Measurements from ENCODE around the gene MAGEB17.
"Not testable (repeated sequence)": the region's sequence is repeated elsewhere in the genome, so short reads cannot be mapped to it uniquely, and the experiment has no call there.

MAGEB17 gene

DNA sequence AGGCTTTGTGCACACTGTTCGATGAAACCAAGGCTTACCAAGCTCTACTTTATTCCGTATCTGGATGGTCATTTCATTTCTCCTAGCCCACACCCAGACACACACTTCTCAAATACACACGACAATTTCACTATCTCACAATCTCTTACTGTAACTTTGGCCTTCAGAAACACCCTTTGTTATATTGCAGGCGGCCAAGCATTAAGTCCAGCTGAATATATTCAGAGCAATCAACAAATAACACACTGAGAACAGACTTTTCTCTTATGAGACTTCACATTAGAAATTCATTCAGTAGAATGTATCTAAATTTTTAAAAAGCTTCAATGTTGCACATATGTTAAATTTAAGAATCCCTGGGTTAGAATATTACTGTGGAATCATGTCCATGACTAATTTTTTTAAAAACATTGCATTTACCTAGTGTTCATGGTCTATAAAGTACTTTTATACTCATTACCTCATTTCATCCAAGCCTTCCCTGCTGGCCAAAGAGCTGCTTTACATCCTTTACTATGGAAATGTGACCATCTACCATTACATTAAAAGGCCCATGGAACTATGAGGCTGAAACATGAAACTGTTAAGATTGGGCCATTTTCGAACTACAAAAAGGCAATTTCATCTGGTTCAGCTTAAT lies 10.5 kb upstream of the MAGEB17 start:
- DNase-seq (ENCODE audit: low read depth in 2 of 3, low spot score in 1 of 3) = no peak

- DNase-seq (ENCODE audit: low read depth in 2 of 3, low spot score in 1 of 3) = no peak
These were observed 6.6 kb upstream of the MAGEB17 start for GRCh38 chrX:16160729-16161128.

GRCh38 chrX:16161173-16161572 lies 6.1 kb upstream of the MAGEB17 start:
- DNase-seq (ENCODE audit: low read depth in 2 of 3, low spot score in 1 of 3) = not testable (repeated sequence)

DNA sequence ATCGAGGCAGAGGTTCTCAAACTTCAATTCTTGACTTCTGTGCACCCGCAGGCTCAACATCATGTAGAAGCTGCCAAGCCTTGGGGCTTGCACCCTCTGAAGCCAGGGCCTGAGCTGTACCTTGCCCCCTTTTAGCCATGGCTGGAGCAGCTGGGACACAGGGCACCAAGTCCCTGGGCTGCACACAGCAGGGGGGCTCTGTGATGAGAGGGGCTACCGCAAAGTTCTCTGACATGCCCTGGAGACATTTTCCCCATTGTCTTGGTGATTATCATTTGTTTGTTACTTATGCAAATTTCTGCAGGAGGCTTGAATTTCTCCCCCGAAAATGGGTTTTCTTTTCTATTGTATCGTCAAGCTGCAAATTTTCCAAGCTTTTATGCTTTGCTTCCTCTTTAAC lies 4.9 kb upstream of the MAGEB17 start:
- DNase-seq (ENCODE audit: low read depth in 2 of 3, low spot score in 1 of 3) = no peak

DNA sequence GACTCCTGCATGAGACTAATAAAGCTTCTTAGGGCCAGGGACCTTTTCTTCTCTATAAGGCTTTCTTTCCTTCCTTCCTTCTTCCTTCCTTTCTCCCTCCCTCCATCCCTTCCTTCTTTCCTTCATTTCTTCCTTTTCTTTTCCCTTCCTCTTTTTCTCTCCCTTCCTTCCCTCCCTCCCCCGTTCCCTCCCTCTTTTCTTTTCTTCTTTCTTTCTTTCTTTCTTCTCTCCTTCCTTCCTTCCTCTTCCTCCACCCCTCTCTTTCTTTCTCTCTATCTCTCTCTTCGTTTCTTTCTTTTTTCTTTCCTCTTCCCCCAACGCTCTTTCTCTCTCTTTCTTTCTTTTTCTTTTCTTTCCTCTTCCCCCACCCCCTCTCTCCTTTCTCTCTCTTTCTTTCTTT lies 2.5 kb upstream of the MAGEB17 start:
- no peak for DNase-seq (ENCODE audit: low read depth in 2 of 3, low spot score in 1 of 3)

GRCh38 chrX:16171039-16171438 lies 3.8 kb downstream of the MAGEB17 start:
- DNase-seq (ENCODE audit: low read depth in 2 of 3, low spot score in 1 of 3) = no peak

GRCh38 chrX:16171944-16172343 lies 4.7 kb downstream of the MAGEB17 start:
- no peak for DNase-seq (ENCODE audit: low read depth in 2 of 3, low spot score in 1 of 3)

DNA sequence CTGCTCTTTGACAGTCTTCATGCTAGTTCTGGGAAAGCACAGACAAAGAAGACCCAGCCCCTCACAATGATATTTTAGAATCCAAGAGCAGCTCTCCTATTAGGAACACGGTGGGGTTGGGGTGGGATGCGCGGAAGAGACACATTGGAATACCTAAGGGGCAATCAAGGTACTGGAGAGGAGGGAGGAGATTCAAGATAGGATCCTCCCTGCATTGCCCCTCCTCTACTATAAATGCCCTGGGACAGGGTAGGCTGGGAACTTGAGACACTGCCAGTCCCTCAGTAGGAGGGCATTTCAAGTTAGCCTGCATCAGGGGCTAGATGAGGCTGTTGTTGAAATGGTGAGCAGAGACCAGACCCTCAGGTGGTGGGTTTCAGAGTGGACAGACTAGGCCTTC lies 5.1 kb downstream of the MAGEB17 start:
- no peak for DNase-seq (ENCODE audit: low read depth in 2 of 3, low spot score in 1 of 3)

GRCh38 chrX:16175329-16176061 lies 8.2 kb downstream of the MAGEB17 start:
- no peak for DNase-seq (ENCODE audit: low read depth in 2 of 3, low spot score in 1 of 3)

DNA sequence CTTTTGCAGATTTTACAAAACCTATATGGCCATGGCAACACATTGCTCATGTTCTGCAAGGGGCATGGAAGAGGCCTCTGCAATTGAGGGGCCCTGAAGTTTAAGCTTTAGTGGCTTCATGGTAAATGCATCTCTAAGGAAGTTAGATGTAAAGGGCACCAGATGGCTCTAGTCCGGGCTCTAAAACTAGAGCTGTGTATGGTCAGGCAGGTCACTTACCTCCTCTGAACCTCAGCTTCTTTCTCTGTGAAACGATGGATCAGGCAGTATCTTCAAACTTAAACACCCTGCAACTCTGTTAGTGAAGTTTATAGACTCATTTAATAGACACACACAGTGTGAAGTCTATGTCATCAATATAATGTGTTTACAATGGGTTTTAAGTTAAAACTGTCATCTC lies 10.0 kb downstream of the MAGEB17 start:
- DNase-seq (ENCODE audit: low read depth in 2 of 3, low spot score in 1 of 3) = no peak

GRCh38 chrX:16183843-16184242 lies 16.6 kb downstream of the MAGEB17 start:
- DNase-seq (ENCODE audit: low read depth in 2 of 3, low spot score in 1 of 3) = not testable (repeated sequence)

- DNase-seq (ENCODE audit: low read depth in 2 of 3, low spot score in 1 of 3) = no peak
These were observed 18.4 kb downstream of the MAGEB17 start for GRCh38 chrX:16185725-16186136.

DNA sequence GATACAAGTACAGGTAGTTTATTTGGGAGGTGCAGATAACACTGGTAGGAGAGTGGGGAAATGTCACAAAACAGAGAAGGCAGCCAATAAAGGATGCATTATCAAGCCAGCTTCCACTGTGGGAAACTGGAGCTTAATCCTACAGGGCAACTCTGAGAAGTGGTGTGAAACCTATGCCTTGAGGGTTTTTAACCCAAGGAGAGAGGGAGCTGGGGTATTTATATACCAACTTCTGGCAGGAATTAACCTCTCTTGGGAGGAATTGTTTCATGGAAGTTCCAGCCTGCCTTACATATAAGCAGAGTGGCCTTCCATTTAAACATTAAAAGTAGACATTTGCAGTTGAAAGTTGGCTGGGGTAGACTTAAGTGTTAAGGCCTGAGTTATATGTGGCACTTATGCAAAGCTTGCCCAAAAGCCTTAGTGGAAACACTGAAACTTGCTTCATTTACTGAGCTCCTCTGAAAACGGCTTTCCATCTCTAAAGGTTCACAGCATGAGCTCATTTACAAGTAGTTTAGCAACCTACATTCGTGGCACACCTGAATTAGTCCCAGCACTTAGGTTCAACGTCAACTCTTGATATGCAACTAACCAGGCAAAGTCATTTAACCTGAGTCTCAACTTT lies 19.2 kb downstream of the MAGEB17 start:
- no peak for DNase-seq (ENCODE audit: low read depth in 2 of 3, low spot score in 1 of 3)

DNA sequence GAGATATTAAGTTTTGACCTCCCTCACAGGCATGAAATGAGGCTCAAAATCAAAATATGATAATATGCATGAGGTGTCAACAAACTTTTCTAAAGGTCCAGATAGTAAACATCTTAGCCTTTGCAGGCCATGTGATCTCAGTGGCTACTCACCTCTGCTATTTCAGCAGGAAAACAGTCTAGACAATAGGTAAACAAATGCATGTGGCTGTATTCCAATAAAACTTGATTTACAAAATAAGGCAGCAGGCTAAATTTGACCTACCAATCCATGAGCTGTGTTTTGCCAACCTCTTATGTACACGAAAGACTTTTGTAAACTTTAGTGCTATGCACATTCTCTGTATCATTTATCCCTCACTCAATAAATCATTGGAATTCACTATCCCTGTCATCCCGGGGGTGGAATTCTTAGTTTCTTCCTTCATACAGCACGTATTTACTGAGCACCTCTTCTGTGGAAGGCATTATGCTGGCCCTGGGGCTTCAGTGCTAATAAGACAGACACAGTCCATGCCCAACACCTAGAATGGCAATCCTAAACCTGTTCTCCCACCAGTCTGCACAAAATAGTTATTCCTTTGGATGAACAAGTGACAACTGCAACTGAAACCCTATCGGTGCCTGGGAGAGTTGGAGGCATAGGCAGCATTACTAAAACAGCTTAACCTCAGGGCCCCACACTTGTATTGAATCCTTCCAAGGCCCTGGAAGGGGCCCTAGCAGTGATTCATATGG lies 19.9 kb downstream of the MAGEB17 start:
- DNase-seq (ENCODE audit: low read depth in 2 of 3, low spot score in 1 of 3) = no peak

DNA sequence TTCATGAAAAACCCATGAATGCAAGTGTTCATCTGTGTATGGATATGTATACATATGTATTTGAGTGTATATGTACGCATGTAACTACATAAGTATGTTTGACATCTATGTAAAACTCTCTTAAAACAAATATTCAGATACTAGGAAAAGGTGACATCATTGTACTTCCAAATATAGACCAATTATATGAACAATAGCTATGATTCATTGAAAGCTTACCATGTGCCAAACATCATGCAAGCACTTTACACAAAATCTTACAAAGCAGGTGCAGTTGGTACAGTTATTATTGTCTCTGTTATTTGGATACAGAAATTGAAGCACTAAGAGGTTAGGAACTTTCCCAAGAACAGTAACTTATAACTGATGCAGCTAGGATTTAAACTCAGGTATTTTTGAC lies 21.4 kb downstream of the MAGEB17 start:
- no peak for DNase-seq (ENCODE audit: low read depth in 2 of 3, low spot score in 1 of 3)

DNA sequence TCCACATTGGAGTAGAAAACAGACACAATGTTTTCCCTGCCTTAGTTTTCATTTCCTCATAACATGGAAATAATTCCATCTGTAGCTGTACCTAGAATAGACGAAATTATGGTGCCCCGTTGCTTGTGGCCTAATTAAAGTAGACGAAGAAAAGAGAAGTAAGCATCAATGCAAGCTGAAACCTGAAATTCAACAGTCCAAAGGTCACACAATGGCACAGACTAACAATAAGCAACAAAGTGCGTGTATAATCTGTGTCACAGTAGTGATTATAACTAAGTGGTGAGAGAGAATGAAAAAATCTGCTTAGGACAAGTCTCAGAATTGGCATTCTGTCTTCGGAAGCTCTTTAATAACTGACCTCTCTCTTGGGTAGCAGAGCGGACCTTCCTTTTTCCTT lies 24.3 kb downstream of the MAGEB17 start:
- DNase-seq (ENCODE audit: low read depth in 2 of 3, low spot score in 1 of 3) = no peak

- DNase-seq (ENCODE audit: low read depth in 2 of 3, low spot score in 1 of 3) = no peak
These were observed 29.5 kb downstream of the MAGEB17 start for GRCh38 chrX:16196829-16197228.

DNA sequence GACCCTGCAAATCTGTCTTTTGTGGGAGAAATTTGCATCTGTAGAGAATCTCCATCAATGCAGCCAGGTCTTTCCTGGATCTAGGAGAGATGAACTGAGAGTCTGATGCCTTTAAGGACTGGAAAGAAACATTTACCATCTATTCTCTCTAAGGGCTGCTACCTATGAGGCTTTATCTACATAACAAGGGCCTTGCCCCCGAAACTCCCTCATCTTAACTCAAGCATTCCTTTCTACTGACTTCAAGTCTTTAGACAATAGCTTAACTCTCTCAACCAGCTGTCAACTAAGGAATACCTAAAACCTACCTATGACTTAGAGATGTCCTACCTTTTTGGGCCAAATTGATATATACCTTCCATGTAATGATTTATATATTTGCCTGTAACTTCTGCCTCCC lies 32.1 kb downstream of the MAGEB17 start:
- DNase-seq (ENCODE audit: low read depth in 2 of 3, low spot score in 1 of 3) = no peak

GRCh38 chrX:16202943-16203342 lies 35.7 kb downstream of the MAGEB17 start:
- DNase-seq (ENCODE audit: low read depth in 2 of 3, low spot score in 1 of 3) = no peak

GRCh38 chrX:16204538-16204937 lies 37.3 kb downstream of the MAGEB17 start:
- no peak for DNase-seq (ENCODE audit: low read depth in 2 of 3, low spot score in 1 of 3)

DNA sequence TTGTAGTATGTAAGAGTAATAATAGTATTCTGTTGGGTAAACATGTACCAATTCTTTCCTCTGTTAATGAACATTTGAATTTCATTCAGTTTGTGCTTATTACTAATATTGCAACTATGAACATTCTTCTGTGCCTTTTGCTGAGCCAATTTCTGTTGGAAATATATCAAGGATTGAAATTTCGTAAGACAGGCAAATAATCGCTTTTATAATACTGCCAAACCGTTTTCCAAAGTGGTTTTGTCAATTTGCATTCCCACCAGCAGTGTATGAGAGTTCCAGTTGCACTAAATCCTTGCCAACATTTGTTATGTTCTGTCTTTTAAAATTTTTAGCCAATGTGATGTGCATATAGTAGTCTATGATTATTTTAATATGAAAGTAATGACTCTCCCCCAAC lies 38.6 kb downstream of the MAGEB17 start:
- no peak for DNase-seq (ENCODE audit: low read depth in 2 of 3, low spot score in 1 of 3)

- no peak for DNase-seq (ENCODE audit: low read depth in 2 of 3, low spot score in 1 of 3)
These were observed 40.4 kb downstream of the MAGEB17 start for GRCh38 chrX:16207634-16208033.
